Activated T-cell treated with anti-CD3 and anti-CD28 coated beads, Interleukin-2, amount 50 U/mL, for 72 hours (primary cell): ENCODE measurements around the gene GABRB1. TPM values are rescaled to one million over a fixed set of nuclear protein-coding genes. Genes with fewer than 3 reads are reported as not detected.
A peak's percentile ranks its signal among the peaks of the same experiment; 100 is the strongest.

ENCODE experiments used
- ATAC-seq, 2 donors: fragments of 150-1000 bp; cut with Tn5 transposase; replicated peaks in 1 of 2; 2 replicates each; pipeline ENCODE4 v1.10.0; 2021; ENCODE audit warnings: moderate library complexity in 2 of 2, mild to moderate bottlenecking in 1 of 2
- DNase-seq, 2 donors: peaks; one replicate each; pipeline ENCODE4 v3.0.0; 2021 to 2022; ENCODE audit warnings: mixed read lengths in 1 of 2
- H3K27ac Mint-ChIP-seq: one replicate; pipeline ENCODE4 v1.8.0; 2022; ENCODE audit warnings: mild to moderate bottlenecking, moderate library complexity, mixed read lengths
- H3K27me3 Mint-ChIP-seq: one replicate; pipeline ENCODE4 v1.8.0; 2022; ENCODE audit warnings: low read depth, mixed read lengths
- H3K36me3 Mint-ChIP-seq, 2 donors: one replicate each; pipeline ENCODE4 v1.8.0; 2022; ENCODE audit warnings: mixed read lengths in 2 of 2, mild to moderate bottlenecking in 1 of 2; ENCODE audit not compliant: insufficient read depth in 2 of 2
- H3K4me1 Mint-ChIP-seq: one replicate; pipeline ENCODE4 v1.8.0; 2022; ENCODE audit warnings: low read depth, mixed read lengths
- H3K4me3 Mint-ChIP-seq, 2 donors: one replicate each; pipeline ENCODE4 v1.8.0; 2022; ENCODE audit warnings: mild to moderate bottlenecking in 2 of 2, mixed read lengths in 2 of 2, moderate library complexity in 2 of 2
- H3K9me3 Mint-ChIP-seq, 2 donors: one replicate each; pipeline ENCODE4 v1.8.0; 2022; ENCODE audit warnings: mixed read lengths in 2 of 2
- total RNA-seq, 2 donors: library from RNA; stranded (reverse); gene quantifications; one replicate each; pipeline ENCODE4 v1.2.3, GENCODE V29; 2022

GABRB1 gene
- total RNA-seq, 2 donors from 2014 or later = not detected

- no peak for ATAC-seq
- peaks cover 21% of the 10 kb centered on the region for H3K27me3 Mint-ChIP-seq
- no peak overlapping the region for H3K4me3 Mint-ChIP-seq
- H3K4me1 Mint-ChIP-seq = no peaks in the 10 kb centered on the region
- no peak overlapping the region for H3K27ac Mint-ChIP-seq
- DNase-seq = no peak
- H3K36me3 Mint-ChIP-seq = no peaks in the 10 kb centered on the region
- H3K9me3 Mint-ChIP-seq = peaks cover 0 to 3% of the 10 kb centered on the region in 2 donors
These were observed 382.2 kb downstream of the GABRB1 start for GRCh38 chr4:47413521-47413920.

GRCh38 chr4:47415719-47416118, 384.4 kb downstream of the GABRB1 start:
- DNase-seq (no peak), ATAC-seq (no peak)
- Mint-ChIP-seq H3K27ac (no peak overlapping the region), H3K4me1 (no peaks in the 10 kb centered on the region), H3K4me3 (no peak overlapping the region), H3K27me3 (peaks cover 6% of the 10 kb centered on the region), H3K36me3 (no peaks in the 10 kb centered on the region), H3K9me3 (peaks cover 0 to 3% of the 10 kb centered on the region in 2 donors)

- H3K9me3 Mint-ChIP-seq = peaks cover 0 to 3% of the 10 kb centered on the region in 2 donors
- H3K27me3 Mint-ChIP-seq = peaks cover 9% of the 10 kb centered on the region
- ATAC-seq = no peak
- no peak for DNase-seq
- no peak overlapping the region for H3K27ac Mint-ChIP-seq
- no peaks in the 10 kb centered on the region for H3K36me3 Mint-ChIP-seq
- no peak overlapping the region for H3K4me3 Mint-ChIP-seq
- no peaks in the 10 kb centered on the region for H3K4me1 Mint-ChIP-seq
These were observed 386.8 kb downstream of the GABRB1 start for GRCh38 chr4:47418147-47418546.

GRCh38 chr4:47419296-47419695, 387.9 kb downstream of the GABRB1 start:
- no peak overlapping the region for H3K27ac Mint-ChIP-seq
- DNase-seq (no peak), ATAC-seq (no peak)
- H3K4me1 Mint-ChIP-seq = no peaks in the 10 kb centered on the region
- no peaks in the 10 kb centered on the region for H3K36me3 Mint-ChIP-seq
- peaks cover 9% of the 10 kb centered on the region for H3K27me3 Mint-ChIP-seq
- H3K9me3 Mint-ChIP-seq = peaks cover 0 to 3% of the 10 kb centered on the region in 2 donors
- H3K4me3 Mint-ChIP-seq = no peak overlapping the region

- DNase-seq (no peak), ATAC-seq (no peak)
- H3K27me3 Mint-ChIP-seq = peaks cover 9% of the 10 kb centered on the region
- no peaks in the 10 kb centered on the region for H3K9me3 Mint-ChIP-seq
- no peaks in the 10 kb centered on the region for H3K4me1 Mint-ChIP-seq
- H3K4me3 Mint-ChIP-seq = no peak overlapping the region
- no peaks in the 10 kb centered on the region for H3K36me3 Mint-ChIP-seq
- no peak overlapping the region for H3K27ac Mint-ChIP-seq
These were observed 394.3 kb downstream of the GABRB1 start for GRCh38 chr4:47425628-47426027.

- ATAC-seq (no peak), DNase-seq (no peak)
- H3K27ac Mint-ChIP-seq = no peak overlapping the region
- H3K9me3 Mint-ChIP-seq = no peaks in the 10 kb centered on the region
- H3K27me3 Mint-ChIP-seq = peaks cover under 1% of the 10 kb centered on the region
- H3K4me1 Mint-ChIP-seq = no peaks in the 10 kb centered on the region
- no peak overlapping the region for H3K4me3 Mint-ChIP-seq
- H3K36me3 Mint-ChIP-seq = no peaks in the 10 kb centered on the region
These were observed 396.6 kb downstream of the GABRB1 start for GRCh38 chr4:47427935-47428334.

GRCh38 chr4:47432749-47433148, 401.4 kb downstream of the GABRB1 start:
- H3K36me3 Mint-ChIP-seq = no peaks in the 10 kb centered on the region
- no peak for DNase-seq
- no peaks in the 10 kb centered on the region for H3K4me1 Mint-ChIP-seq
- no peak for ATAC-seq
- H3K4me3 Mint-ChIP-seq = no peak overlapping the region
- H3K27me3 Mint-ChIP-seq = no peaks in the 10 kb centered on the region
- H3K9me3 Mint-ChIP-seq = peaks cover 0 to 1% of the 10 kb centered on the region in 2 donors
- H3K27ac Mint-ChIP-seq = no peak overlapping the region

GRCh38 chr4:47434931-47435330, 403.6 kb downstream of the GABRB1 start:
- ATAC-seq = no peak
- H3K27me3 Mint-ChIP-seq = no peaks in the 10 kb centered on the region
- no peaks in the 10 kb centered on the region for H3K36me3 Mint-ChIP-seq
- no peak overlapping the region for H3K4me3 Mint-ChIP-seq
- peaks cover 0 to 1% of the 10 kb centered on the region in 2 donors for H3K9me3 Mint-ChIP-seq
- no peak for DNase-seq
- no peaks in the 10 kb centered on the region for H3K4me1 Mint-ChIP-seq
- no peak overlapping the region for H3K27ac Mint-ChIP-seq

GRCh38 chr4:47442980-47443379, 411.6 kb downstream of the GABRB1 start:
- DNase-seq = no peak
- Mint-ChIP-seq H3K4me3 (no peak overlapping the region), H3K9me3 (no peaks in the 10 kb centered on the region), H3K27me3 (no peaks in the 10 kb centered on the region), H3K36me3 (no peaks in the 10 kb centered on the region), H3K27ac (no peak overlapping the region), H3K4me1 (peaks cover 6% of the 10 kb centered on the region)
- ATAC-seq = no peak

GRCh38 chr4:47444031-47444430, 412.7 kb downstream of the GABRB1 start:
- no peak for ATAC-seq
- Mint-ChIP-seq H3K27ac (no peak overlapping the region), H3K36me3 (no peaks in the 10 kb centered on the region), H3K4me3 (no peak overlapping the region), H3K9me3 (no peaks in the 10 kb centered on the region), H3K27me3 (no peaks in the 10 kb centered on the region), H3K4me1 (peaks cover 6% of the 10 kb centered on the region)
- no peak for DNase-seq

GRCh38 chr4:47451657-47452056, 420.3 kb downstream of the GABRB1 start:
- Mint-ChIP-seq H3K27me3 (no peaks in the 10 kb centered on the region), H3K4me1 (no peaks in the 10 kb centered on the region), H3K36me3 (peaks cover 0 to 4% of the 10 kb centered on the region in 2 donors), H3K27ac (no peak overlapping the region), H3K9me3 (no peaks in the 10 kb centered on the region), H3K4me3 (no peak overlapping the region)
- ATAC-seq = no peak
- no peak for DNase-seq

- H3K4me1 Mint-ChIP-seq = peaks cover 19% of the 10 kb centered on the region
- H3K4me3 Mint-ChIP-seq = peak overlapping the region; percentile 88 to 94
- ATAC-seq = peak; percentile 1 to 5
- no peak for DNase-seq
- no peaks in the 10 kb centered on the region for H3K36me3 Mint-ChIP-seq
- no peaks in the 10 kb centered on the region for H3K27me3 Mint-ChIP-seq
- peak overlapping the region; percentile 56 for H3K27ac Mint-ChIP-seq
- no peaks in the 10 kb centered on the region for H3K9me3 Mint-ChIP-seq
These were observed 431.4 kb downstream of the GABRB1 start for GRCh38 chr4:47462799-47463234.

- no peaks in the 10 kb centered on the region for H3K36me3 Mint-ChIP-seq
- DNase-seq (peak; percentile 96 to 98), ATAC-seq (peak; percentile 98)
- H3K4me1 Mint-ChIP-seq = peaks cover 19% of the 10 kb centered on the region
- peak within 1 kb of the TSS; percentile 56 for H3K27ac Mint-ChIP-seq
- H3K27me3 Mint-ChIP-seq = no peaks in the 10 kb centered on the region
- H3K4me3 Mint-ChIP-seq = peak within 1 kb of the TSS; percentile 88 to 94
- no peaks in the 10 kb centered on the region for H3K9me3 Mint-ChIP-seq
These were observed 432.0 kb downstream of the GABRB1 start, which contains the start of gene COMMD8 for GRCh38 chr4:47463235-47463956. Gene COMMD8 (minus strand): TSS chr4:47463702. CDS start chr4:47463651, 51 bp downstream.

GRCh38 chr4:47465004-47465403, 433.6 kb downstream of the GABRB1 start:
- no peaks in the 10 kb centered on the region for H3K9me3 Mint-ChIP-seq
- no peaks in the 10 kb centered on the region for H3K27me3 Mint-ChIP-seq
- ATAC-seq (no peak), DNase-seq (no peak)
- peaks cover 19% of the 10 kb centered on the region for H3K4me1 Mint-ChIP-seq
- no peaks in the 10 kb centered on the region for H3K36me3 Mint-ChIP-seq
- no peak overlapping the region for H3K27ac Mint-ChIP-seq
- no peak overlapping the region for H3K4me3 Mint-ChIP-seq
